ENCODE results near the gene CAPN9.

CAPN9 gene

GRCh38 chr1:230800891-230801840, 54.0 kb downstream of the CAPN9 start:
- no peak for DNase-seq

- DNase-seq = no peak
Observed at GRCh38 chr1:230804396-230804795, 57.2 kb downstream of the CAPN9 start.

DNA sequence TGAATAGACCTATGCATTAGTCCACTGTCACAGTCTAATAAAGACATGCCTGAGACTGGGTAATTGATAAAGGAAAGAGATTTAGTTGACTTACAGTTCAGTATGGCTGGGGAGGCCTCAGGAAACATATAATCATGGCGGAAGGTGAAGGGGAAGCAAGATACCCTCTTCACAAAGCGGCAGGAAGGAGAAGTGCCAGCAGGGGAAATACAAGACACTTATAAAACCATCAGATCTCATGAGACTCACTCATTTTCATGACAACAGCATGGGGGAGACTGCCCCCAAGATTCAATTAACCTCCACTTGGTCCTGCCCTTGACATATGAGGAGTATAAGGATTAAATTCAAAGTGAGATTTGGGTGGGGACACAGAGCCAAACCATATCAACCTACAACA, 59.4 kb downstream of the CAPN9 start:
- DNase-seq = no peak

DNA sequence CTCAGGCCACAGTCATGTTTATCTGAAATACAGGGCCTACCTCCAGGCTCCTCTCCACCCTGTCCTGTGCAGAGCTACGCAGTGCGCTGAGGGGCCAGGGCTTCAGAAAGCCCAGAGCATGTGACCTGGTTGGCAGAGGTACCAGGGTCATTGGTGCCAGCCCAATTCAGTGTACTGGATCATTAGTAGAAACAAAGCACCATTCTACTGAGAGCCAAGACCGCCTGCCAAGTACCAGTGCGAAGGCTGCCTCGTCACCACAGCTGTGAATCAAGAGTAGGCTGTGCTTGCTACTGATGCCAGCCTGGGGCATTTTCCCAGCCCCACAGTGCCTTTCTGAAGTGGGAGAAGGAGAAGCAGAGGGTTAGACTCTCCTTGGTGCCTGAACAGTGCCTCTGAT, 59.8 kb downstream of the CAPN9 start:
- no peak for DNase-seq

DNA sequence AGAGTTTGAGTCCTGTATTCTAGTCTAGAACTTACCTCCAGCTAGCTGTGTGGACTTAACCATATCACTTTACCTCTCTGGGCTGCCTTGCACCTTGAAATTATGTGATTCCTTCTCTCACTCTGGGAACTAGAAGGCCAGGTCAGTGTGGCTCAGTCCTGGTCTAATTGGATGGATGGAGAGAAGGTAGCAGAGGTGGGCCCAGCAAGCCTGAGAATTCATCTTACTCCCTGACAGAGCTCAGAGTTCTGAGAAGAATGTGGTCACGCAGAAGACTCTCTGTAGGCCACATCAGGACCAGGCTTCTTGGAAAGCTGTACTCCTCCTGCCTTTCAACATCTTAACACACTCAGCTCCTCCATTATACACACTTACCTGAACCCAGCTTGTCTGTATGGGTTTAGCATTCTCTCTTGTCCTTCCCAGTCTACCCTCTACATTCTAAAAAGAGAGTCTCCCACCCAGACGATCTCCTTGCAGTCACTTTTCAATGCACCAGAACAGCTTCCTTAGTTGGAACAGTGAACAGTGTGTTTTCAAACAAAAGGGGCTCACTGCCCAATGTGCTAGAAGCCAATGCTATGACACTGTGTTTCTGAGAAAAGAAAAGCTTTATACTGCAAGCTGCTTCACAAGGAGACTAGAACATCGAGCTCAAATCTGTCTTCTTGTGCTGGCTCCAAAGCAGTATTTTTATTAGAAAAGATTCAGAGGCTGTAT, 60.5 kb downstream of the CAPN9 start:
- DNase-seq = no peak

DNA sequence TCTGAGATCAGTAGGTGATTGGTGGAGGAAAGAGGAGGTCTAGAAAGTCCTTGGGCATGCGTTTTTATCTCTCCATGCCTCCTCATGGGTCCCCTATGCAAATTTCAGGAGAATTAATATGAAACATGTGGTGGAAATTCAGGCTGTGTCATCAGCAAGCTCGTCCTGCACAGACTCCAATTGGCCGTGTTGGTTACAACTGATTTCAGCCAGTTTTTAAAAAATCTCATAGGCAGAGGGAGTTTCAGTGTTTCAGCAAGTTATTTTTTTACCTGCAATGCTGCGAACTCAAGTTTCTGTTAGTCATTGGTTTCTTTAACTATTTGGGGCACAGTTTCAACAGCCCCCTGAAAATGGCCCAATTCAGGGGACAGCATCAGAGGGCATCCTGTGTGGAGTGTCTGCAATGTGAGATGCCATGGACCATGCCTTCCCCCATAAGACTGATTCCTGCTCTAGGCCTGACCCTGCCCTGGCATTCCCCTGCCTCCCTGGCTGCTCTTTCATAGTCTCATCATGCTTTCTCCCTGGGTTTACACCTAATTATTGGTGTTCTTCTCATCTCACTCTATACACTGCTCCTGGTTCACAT, 61.2 kb downstream of the CAPN9 start:
- DNase-seq = no peak

- DNase-seq = no peak
Observed at GRCh38 chr1:230809256-230809990, 62.2 kb downstream of the CAPN9 start.

GRCh38 chr1:230812568-230812967, 65.4 kb downstream of the CAPN9 start:
- no peak for DNase-seq

DNA sequence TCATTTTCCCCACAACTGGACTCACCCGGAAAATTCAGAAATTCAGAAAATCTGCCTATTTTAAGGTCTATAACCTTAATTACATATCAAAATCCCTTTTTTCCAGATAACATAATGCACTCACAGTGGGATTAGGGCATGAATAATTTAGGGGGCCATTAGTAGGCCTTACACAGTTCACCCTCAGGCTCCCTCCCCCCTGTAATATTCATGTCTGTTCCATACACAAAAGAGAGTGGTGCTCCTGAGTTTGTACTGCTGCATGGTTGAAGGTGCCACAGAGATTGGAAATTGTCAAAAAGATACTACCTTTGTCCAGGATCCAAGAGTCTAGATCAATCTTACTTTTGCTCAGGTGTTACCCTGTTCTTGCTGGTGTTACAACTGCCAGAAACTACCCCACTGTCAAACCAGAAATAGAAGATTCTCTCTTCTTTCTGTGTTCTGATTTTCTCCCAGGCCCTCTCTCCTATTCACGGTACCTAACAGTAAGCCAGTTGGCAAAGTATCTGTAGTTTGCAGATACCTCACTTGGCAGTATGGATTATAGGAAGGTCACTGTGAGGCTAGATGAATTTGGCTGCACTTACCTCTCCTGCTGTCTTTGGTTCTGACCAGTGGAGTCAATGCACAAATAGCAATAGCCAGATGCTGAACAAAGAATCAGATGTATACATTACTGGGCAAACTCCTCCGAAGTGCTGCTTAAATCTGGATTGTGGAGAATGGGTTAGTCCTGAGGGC, 67.9 kb downstream of the CAPN9 start:
- DNase-seq = no peak

GRCh38 chr1:230816018-230816417, 68.8 kb downstream of the CAPN9 start:
- DNase-seq = no peak

DNA sequence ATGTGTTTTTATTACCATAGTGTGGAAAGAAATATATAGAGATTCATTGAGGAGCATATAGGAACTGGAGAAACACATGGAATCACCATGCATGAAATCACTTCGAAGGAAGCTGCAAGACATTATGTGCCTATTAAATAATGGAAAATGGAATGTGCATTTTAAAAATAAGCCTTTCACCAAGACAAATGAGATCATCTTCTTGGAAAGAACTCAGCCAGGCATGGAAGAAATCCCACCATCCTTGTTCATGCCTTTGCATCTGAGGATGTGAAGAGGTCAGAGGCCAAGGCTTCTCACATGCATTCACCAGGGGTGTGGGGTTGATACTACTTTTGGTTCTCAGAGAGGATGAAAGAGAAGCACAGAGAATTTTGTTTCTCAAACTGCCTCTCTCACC, 71.2 kb downstream of the CAPN9 start:
- no peak for DNase-seq

GRCh38 chr1:230818901-230819300, 71.7 kb downstream of the CAPN9 start:
- DNase-seq = no peak

- no peak for DNase-seq
Observed at GRCh38 chr1:230819976-230820375, 72.8 kb downstream of the CAPN9 start.

- no peak for DNase-seq
Observed at GRCh38 chr1:230820568-230820967, 73.4 kb downstream of the CAPN9 start.

DNA sequence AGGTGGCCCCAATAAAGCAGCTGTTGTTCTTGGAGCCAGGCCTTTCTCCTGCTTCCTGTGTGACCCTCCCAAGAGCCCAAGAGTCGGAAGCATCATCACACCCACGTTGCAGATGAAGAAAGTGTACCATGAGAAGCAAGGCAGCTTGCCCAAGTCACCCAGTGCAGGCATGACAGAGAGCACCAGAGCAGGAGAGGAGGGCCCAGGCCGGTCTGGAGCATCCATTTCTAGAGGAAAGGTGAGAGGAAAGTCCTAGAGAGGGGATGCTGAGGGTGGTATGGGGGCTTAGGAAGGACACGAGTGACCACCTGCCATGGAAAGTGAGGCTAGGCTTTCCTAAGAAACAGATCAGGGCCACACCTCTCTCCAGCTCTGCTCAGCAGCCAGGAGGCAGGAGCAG, 74.2 kb downstream of the CAPN9 start:
- DNase-seq = no peak

- DNase-seq = no peak
Observed at GRCh38 chr1:230822092-230822581, 74.9 kb downstream of the CAPN9 start.

DNA sequence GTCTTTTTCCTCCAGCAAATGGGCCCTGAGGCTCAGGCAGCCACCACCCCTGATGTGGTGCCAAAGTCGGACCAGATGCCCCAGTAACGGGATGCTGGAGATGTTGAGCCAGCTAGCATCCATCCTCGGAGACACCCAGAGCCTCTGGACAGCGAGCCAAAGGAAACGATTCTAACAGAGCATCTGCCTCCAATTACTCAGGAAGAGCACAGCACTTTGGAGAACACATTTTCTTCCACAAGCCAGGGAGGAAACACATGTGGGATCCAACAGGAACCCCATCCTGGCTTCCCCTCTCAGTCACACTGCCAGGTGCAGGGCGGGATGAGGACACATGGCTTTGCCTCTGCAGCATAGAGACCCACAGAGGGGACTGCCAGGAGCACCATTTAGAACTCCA, 76.2 kb downstream of the CAPN9 start:
- no peak for DNase-seq

DNA sequence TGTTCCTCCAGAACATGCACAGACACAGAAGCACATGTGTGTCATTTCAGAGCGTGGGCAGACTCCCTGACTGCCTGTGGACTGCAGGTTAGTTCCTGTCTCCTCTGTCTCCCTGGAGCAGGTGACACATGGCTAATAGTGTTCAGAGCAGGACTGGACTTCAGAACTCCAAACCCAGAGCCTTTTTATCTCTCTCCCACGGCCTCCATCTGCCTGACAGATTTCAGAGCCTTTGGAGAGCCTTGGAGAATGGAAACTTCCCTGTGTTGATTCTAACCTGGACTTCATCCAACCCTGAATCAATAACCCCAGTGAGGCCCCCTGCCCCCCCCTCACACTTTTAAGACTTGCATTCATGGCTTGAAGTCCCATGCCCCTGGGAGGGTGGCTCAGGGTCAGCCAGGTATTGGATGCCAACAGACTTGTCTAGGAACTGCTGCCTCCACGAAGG, 76.8 kb downstream of the CAPN9 start:
- DNase-seq = no peak

- no peak for DNase-seq
Observed at GRCh38 chr1:230824551-230824918, 77.3 kb downstream of the CAPN9 start.

- no peak for DNase-seq
Observed at GRCh38 chr1:230824919-230825721, 77.9 kb downstream of the CAPN9 start.

DNA sequence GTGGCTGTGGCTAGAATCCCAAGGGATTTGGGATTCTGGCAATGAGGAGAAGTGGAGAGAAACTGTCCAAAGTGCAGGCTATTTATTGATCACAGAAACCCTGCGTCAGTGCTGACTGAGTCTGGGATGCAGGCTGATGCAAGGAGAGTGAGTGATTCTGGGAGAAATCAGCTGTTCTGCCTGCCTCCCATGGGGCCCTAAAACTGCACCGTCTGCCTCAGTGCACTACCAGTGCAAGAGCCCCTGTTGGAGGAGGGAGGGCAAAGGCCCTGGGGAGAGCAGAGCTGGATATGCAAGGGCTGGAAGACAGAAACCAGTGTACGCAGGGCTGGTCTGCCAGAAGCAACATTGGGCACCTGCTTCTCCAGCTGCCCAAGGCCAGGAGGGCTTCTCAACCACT, 78.6 kb downstream of the CAPN9 start:
- no peak for DNase-seq

Measured in CD4-positive, alpha-beta T cell treated with Interleukin-12 subunit alpha and Interleukin-12 subunit beta, for 1 hour (primary cell).